Thyroid gland (tissue), 4 donors: ENCODE results near the gene NRBF2. TPM values are rescaled to one million over a fixed set of nuclear protein-coding genes. Genes with fewer than 3 reads are reported as not detected.

Experiments used
- DNase-seq, 2 donors: peaks; one replicate each; pipeline ENCODE4 v3.0.0-alpha.2; 2019
- H3K27ac ChIP-seq, 3 donors: fragments of 200-600 bp; sonication (generic); 1 replicate in 2 of 3; 2 replicates in 1 of 3; pipeline ENCODE4 v1.5.1; 2016 to 2019; ENCODE audit warnings: mild to moderate bottlenecking in 1 of 3, moderate library complexity in 1 of 3
- H3K27me3 ChIP-seq: fragments of 200-600 bp; sonication (generic); one replicate; pipeline ENCODE4 v1.5.1; 2019
- H3K36me3 ChIP-seq, 2 donors: fragments of 200-600 bp; sonication (generic); one replicate each; pipeline ENCODE4 v1.5.1; 2016 to 2019
- H3K4me1 ChIP-seq, 2 donors: fragments of 200-600 bp; sonication (generic); one replicate each; pipeline ENCODE4 v1.5.1; 2017 to 2019
- H3K4me3 ChIP-seq, 3 donors: fragments of 200-600 bp; sonication (generic); replicated peaks in 1 of 3; 1 replicate in 2 of 3; 2 replicates in 1 of 3; pipeline ENCODE4 v1.5.1; 2016; ENCODE audit warnings: mild to moderate bottlenecking in 1 of 3
- H3K9me3 ChIP-seq: fragments of 200-600 bp; sonication (generic); one replicate; pipeline ENCODE4 v1.5.1; 2017
- CTCF ChIP-seq, 6 experiments: fragments of 200-600 bp in 3 of 6; fragments of 450-650 bp in 3 of 6; sonication (generic) in 3 of 6; IDR thresholded peaks; one replicate each; pipeline ENCODE4 v1.5.1; 2016 to 2019; ENCODE audit warnings: antibody characterized with exemption in 6 of 6, mild to moderate bottlenecking in 2 of 6, inconsistent platforms in 1 of 6, moderate library complexity in 1 of 6
- POLR2A ChIP-seq, 2 donors: fragments of 450-650 bp; IDR thresholded peaks; one replicate each; pipeline ENCODE4 v1.6.1; 2017; ENCODE audit warnings: antibody characterized with exemption in 2 of 2, mild to moderate bottlenecking in 2 of 2, moderate library complexity in 1 of 2
- WGBS, 2 donors: methylation state at CpG; one replicate each; pipeline ENCODE4 v1.1.5; 2017; 5-methylcytosine and 5-hydroxymethylcytosine counted together
- intact Hi-C: fragments of 100-400 bp; cut with DNase I; formaldehyde crosslinking; loops from one replicate; pipeline ENCODE4 v1.15.1; 2023
- total RNA-seq, 4 donors: library from RNA; depleted of rRNA; stranded (reverse); fragments of >200 nt; gene quantifications; one replicate each; pipeline ENCODE4 v1.2.3, GENCODE V29; 2016

The NRBF2 gene
- total RNA-seq, 4 donors from 2014 or later, result 9.3 to 25.8 (median 15.2) TPM

- TF ChIP-seq POLR2A (IDR thresholded peaks at IDR 0.05) (no peak), CTCF (IDR thresholded peaks at IDR 0.05) (no peak)
These were observed 27.7 kb upstream of the NRBF2 start for GRCh38 chr10:63105225-63106110.

GRCh38 chr10:63106111-63106755 lies 26.9 kb upstream of the NRBF2 start:
- Histone ChIP-seq H3K9me3 (no peaks in the 10 kb centered on the region), H3K4me3 (no peak overlapping the region), H3K27ac (no peak overlapping the region), H3K36me3 (no peaks in the 10 kb centered on the region), H3K4me1 (no peaks in the 10 kb centered on the region), H3K27me3 (no peaks in the 10 kb centered on the region)
- intact Hi-C loops, result no loop called here
- no peak for TF ChIP-seq CTCF (IDR thresholded peaks at IDR 0.05)
- no peak for TF ChIP-seq POLR2A (IDR thresholded peaks at IDR 0.05)
- whole genome bisulfite sequencing, 2 donors, result 70 to 71% methylated on average over 10 of the region's 10 CpGs
- DNase-seq, result no peak

More at GRCh38 chr10:63105225-63106110, 27.7 kb upstream of the NRBF2 start:
- Histone ChIP-seq H3K27ac (no peak overlapping the region), H3K4me1 (no peaks in the 10 kb centered on the region), H3K27me3 (no peaks in the 10 kb centered on the region), H3K4me3 (no peak overlapping the region), H3K9me3 (no peaks in the 10 kb centered on the region), H3K36me3 (no peaks in the 10 kb centered on the region)
- 91 to 93% methylated on average over 11 of the region's 11 CpGs for whole genome bisulfite sequencing, 2 donors
- intact Hi-C loops, result no loop called here
- DNase-seq, result no peak

- no peaks in the 10 kb centered on the region for H3K27me3 ChIP-seq
- DNase-seq, result no peak
- no peak overlapping the region for H3K4me3 ChIP-seq
- no peak overlapping the region for H3K27ac ChIP-seq
- H3K9me3 ChIP-seq, result no peaks in the 10 kb centered on the region
- no peak for TF ChIP-seq POLR2A (IDR thresholded peaks at IDR 0.05)
- TF ChIP-seq CTCF (IDR thresholded peaks at IDR 0.05), result no peak
- no peaks in the 10 kb centered on the region for H3K4me1 ChIP-seq
- 64 to 65% methylated on average over 3 of the region's 3 CpGs for WGBS, 2 donors
- H3K36me3 ChIP-seq, result no peaks in the 10 kb centered on the region
- intact Hi-C loops, result no loop called here
These were observed 25.1 kb upstream of the NRBF2 start for GRCh38 chr10:63107943-63108437.

- Histone ChIP-seq H3K36me3 (no peaks in the 10 kb centered on the region), H3K27me3 (no peaks in the 10 kb centered on the region), H3K4me3 (no peak overlapping the region), H3K27ac (no peak overlapping the region), H3K9me3 (no peaks in the 10 kb centered on the region), H3K4me1 (peaks cover 7 to 18% of the 10 kb centered on the region in 2 donors)
- no peak for DNase-seq
- intact Hi-C loops, result no loop called here
- WGBS, 2 donors, result 94 to 96% methylated on average over 5 of the region's 5 CpGs
- no peak for TF ChIP-seq POLR2A (IDR thresholded peaks at IDR 0.05)
- no peak for TF ChIP-seq CTCF (IDR thresholded peaks at IDR 0.05)
These were observed 22.2 kb upstream of the NRBF2 start for GRCh38 chr10:63110940-63111339.
